Suppressor macrophage (primary cell): ENCODE results near the gene CDC42BPG.

Experiments used
- DNase-seq, 4 experiments: peaks; one replicate each; pipeline ENCODE4 v3.0.0-alpha.2; 2020 to 2022

Gene CDC42BPG

GRCh38 chr11:64804346-64805210, 39.9 kb downstream of the CDC42BPG start:
- DNase-seq: no peak

- no peak for DNase-seq
Observed at GRCh38 chr11:64803846-64804345, 40.6 kb downstream of the CDC42BPG start.

GRCh38 chr11:64803158-64803845, 41.2 kb downstream of the CDC42BPG start, which contains the start of gene MAP4K2:
TSS of gene MAP4K2 (minus strand) at chr11:64803214. CDS start at chr11:64803149, 65 bp downstream.
- peak; percentile 88 to 97 (median 92) for DNase-seq

GRCh38 chr11:64802370-64803157, 41.9 kb downstream of the CDC42BPG start:
- DNase-seq: peak in 1 of 4 experiments; percentile 23

- DNase-seq: peak in 2 of 4 experiments; percentile 17 to 37
Observed at GRCh38 chr11:64801561-64802369, 42.7 kb downstream of the CDC42BPG start.

GRCh38 chr11:64801158-64801464, 43.3 kb downstream of the CDC42BPG start:
- DNase-seq: no peak

- DNase-seq: no peak
Observed at GRCh38 chr11:64800303-64801157, 43.9 kb downstream of the CDC42BPG start.

- DNase-seq: no peak
Observed at GRCh38 chr11:64799623-64800302, 44.7 kb downstream of the CDC42BPG start.

GRCh38 chr11:64799256-64799622, 45.2 kb downstream of the CDC42BPG start:
- DNase-seq: no peak

- no peak for DNase-seq
Observed at GRCh38 chr11:64796757-64797541, 47.5 kb downstream of the CDC42BPG start.

- no peak for DNase-seq
Observed at GRCh38 chr11:64796047-64796756, 48.3 kb downstream of the CDC42BPG start.

- DNase-seq: no peak
Observed at GRCh38 chr11:64794526-64794925, 49.9 kb downstream of the CDC42BPG start.

GRCh38 chr11:64793271-64794160, 50.9 kb downstream of the CDC42BPG start:
- no peak for DNase-seq

GRCh38 chr11:64792482-64792881, 52.0 kb downstream of the CDC42BPG start:
- no peak for DNase-seq

- DNase-seq: no peak
Observed at GRCh38 chr11:64791781-64792291, 52.6 kb downstream of the CDC42BPG start.

- DNase-seq: no peak
Observed at GRCh38 chr11:64790205-64791095, 54.0 kb downstream of the CDC42BPG start.
